Small intestine (tissue), 16 donors: ENCODE measurements around the gene ASPG. TPM values are rescaled to one million over a fixed set of nuclear protein-coding genes. Genes with fewer than 3 reads are reported as not detected.

ENCODE experiments used
- DNase-seq, 2 donors: peaks; one replicate each; pipeline versions ENCODE4 v3.0.0 to v3.0.0-alpha.2; 2013
- FAIRE-seq: peaks from 2 replicates; lab custom pipeline; 2012; peaks lifted over from hg19 to GRCh38; lab: Jason Lieb, UNC
- H3K27ac ChIP-seq, 3 donors: one replicate each; pipeline ENCODE4 v1.5.1; 2013; ENCODE audit warnings: low read length in 2 of 3, mild to moderate bottlenecking in 2 of 3, control low read depth in 1 of 3, inconsistent platforms in 1 of 3, low read depth in 1 of 3, moderate library complexity in 1 of 3
- H3K27me3 ChIP-seq, 3 donors: one replicate each; pipeline ENCODE4 v1.6.1; 2013; ENCODE audit warnings: low read length in 3 of 3, inconsistent platforms in 1 of 3; ENCODE audit not compliant: control insufficient read depth in 3 of 3, insufficient read depth in 3 of 3
- H3K36me3 ChIP-seq, 3 donors: one replicate each; pipeline ENCODE4 v1.6.1; 2013; ENCODE audit warnings: low read length in 3 of 3, inconsistent platforms in 1 of 3, low read depth in 1 of 3, mild to moderate bottlenecking in 1 of 3, moderate library complexity in 1 of 3; ENCODE audit not compliant: control insufficient read depth in 3 of 3, insufficient read depth in 2 of 3
- H3K4me1 ChIP-seq, 3 donors: one replicate each; pipeline ENCODE4 v1.6.1; 2013; ENCODE audit warnings: low read length in 2 of 3, inconsistent platforms in 1 of 3, low read depth in 1 of 3, mild to moderate bottlenecking in 1 of 3, moderate library complexity in 1 of 3; ENCODE audit not compliant: control insufficient read depth in 3 of 3, insufficient read depth in 2 of 3
- H3K4me3 ChIP-seq, 3 donors: one replicate each; pipeline ENCODE4 v1.5.1; 2013; ENCODE audit warnings: low read length in 3 of 3, control low read depth in 1 of 3, inconsistent platforms in 1 of 3, low read depth in 1 of 3, mild to moderate bottlenecking in 1 of 3, moderate library complexity in 1 of 3
- H3K9me3 ChIP-seq, 2 donors: one replicate each; pipeline ENCODE4 v1.6.1; 2013; ENCODE audit warnings: low read depth in 1 of 2, low read length in 1 of 2; ENCODE audit not compliant: control insufficient read depth in 2 of 2, insufficient read depth in 1 of 2
- WGBS, 3 donors: extraction: QIAGEN DNeasy Blood & Tissue Kit; methylation state at CpG; one replicate each; pipeline ENCODE4 v1.1.7; 2013; 5-methylcytosine and 5-hydroxymethylcytosine counted together
- long read RNA-seq, 10 donors: transcript quantifications; one replicate each; lab custom pipeline, GENCODE V29; 2026
- polyA plus RNA-seq, 4 donors: library from polyadenylated mRNA; stranded (reverse) in 3 of 4; unstranded in 1 of 4; fragments of 200-250 nt in 3 of 4; fragments of 120-200 nt in 1 of 4; gene quantifications; one replicate each; pipeline versions ENCODE4 v1.2.1 to v1.2.3, GENCODE V29; 2013
- donor health status: healthy with polysubstance abuse.
- donor health status: control.
- donor health status: control.
- donor health status: Bipolar disorder and iron deficiency.
- donor health status: healthy.

The ASPG gene
- polyA plus RNA-seq: 10 to 100 TPM in 1 of 4 donors, 1 to 10 TPM in 2, under 1 TPM in 1; 0.43 to 16.7 (median 2.3) TPM
- long read RNA-seq, donor 1: 0 reads
- long read RNA-seq, donor 2, partial matches to known transcripts: 0 of 1 reads
- long read RNA-seq, donor 2, other reads (novel, unspliced or antisense): 0 of 1 reads
- long read RNA-seq, donor 3: 0 reads
- long read RNA-seq, donor 4: 0 reads
- long read RNA-seq, donor 5: 0 reads
- long read RNA-seq, donor 6, partial matches to known transcripts: 0 of 2 reads
- long read RNA-seq, donor 6, other reads (novel, unspliced or antisense): 0 of 2 reads
- long read RNA-seq, donor 7: 0 reads
- long read RNA-seq, donor 8: 0 reads
- long read RNA-seq, donor 9: 0 reads
- long read RNA-seq, donor 10: 0 reads

GRCh38 chr14:104085032-104085888 is at the start of gene ASPG:
Gene ASPG, plus strand, starts transcription at chr14:104085700. Its CDS starts 71 bp downstream, at chr14:104085771.
- Histone ChIP-seq H3K36me3 (no peaks in the 10 kb centered on the region), H3K9me3 (no peaks in the 10 kb centered on the region), H3K27ac (no peak within 1 kb of the TSS), H3K27me3 (peaks cover 0 to 9% (median 0%) of the 10 kb centered on the region in 3 donors), H3K4me1 (peaks cover 2 to 53% (median 19%) of the 10 kb centered on the region in 3 donors), H3K4me3 (peak within 1 kb of the TSS in 2 of 3 donors; percentile 19 to 33)
- DNase-seq: peak in 1 of 2 donors; percentile 54
- 14 to 20% (median 19%) methylated on average over 30 to 68 of the region's 70 CpGs for WGBS, 3 donors
- no peak for FAIRE-seq

DNA sequence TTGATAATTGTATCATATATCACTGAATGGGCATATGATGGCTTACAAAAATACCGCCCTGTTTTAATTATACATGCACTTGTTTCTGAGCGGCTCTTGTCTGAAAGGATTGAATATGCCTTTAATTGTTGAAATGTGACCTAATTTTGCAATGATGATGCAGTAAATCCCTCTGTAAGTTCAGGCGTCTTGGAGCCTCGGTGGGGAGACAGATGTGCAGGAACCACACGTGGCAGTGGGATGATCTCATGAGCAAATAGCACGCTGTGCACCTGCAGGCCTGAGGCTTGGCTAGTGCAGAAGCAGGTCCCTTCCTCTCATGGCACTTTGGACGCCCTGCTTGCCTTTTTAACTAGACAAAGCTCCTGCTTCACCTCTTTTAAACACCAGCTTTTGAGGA is 49.3 kb upstream of the ASPG start:
- Histone ChIP-seq H3K27me3 (peaks cover 0 to 3% (median 2%) of the 10 kb centered on the region in 3 donors), H3K27ac (no peak overlapping the region), H3K4me1 (no peaks in the 10 kb centered on the region), H3K9me3 (no peaks in the 10 kb centered on the region), H3K36me3 (no peaks in the 10 kb centered on the region), H3K4me3 (no peak overlapping the region)
- no peak for DNase-seq
- 55 to 70% (median 66%) methylated on average over 7 of the region's 7 CpGs for WGBS, 3 donors
- no peak for FAIRE-seq

DNA sequence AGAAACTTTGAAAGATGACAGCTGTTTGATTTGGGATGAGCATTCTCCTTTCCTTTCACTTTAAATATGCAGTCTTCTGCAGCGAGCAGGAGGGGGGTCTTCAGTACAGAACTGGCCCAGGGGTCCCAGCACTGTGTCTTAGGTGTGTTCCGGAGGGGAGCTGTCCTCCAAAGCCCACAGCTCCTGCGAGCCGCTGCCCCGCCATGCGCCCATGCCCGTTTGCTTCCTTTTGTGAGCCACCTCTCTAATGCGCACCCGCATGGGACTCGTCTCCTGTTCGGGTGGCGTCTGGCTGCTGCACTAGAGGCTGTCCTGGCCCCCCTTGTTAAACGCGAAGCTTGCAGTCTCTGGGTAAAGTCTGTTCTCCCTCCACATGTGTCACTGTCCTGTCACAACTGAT is 48.4 kb upstream of the ASPG start:
- Histone ChIP-seq H3K27me3 (peaks cover 0 to 3% (median 2%) of the 10 kb centered on the region in 3 donors), H3K36me3 (no peaks in the 10 kb centered on the region), H3K4me1 (no peaks in the 10 kb centered on the region), H3K4me3 (no peak overlapping the region), H3K9me3 (no peaks in the 10 kb centered on the region), H3K27ac (no peak overlapping the region)
- FAIRE-seq (no peak), DNase-seq (no peak)
- 73 to 75% (median 75%) methylated on average over 14 of the region's 14 CpGs for WGBS, 3 donors

GRCh38 chr14:104037903-104038302 is 47.6 kb upstream of the ASPG start:
- H3K36me3 ChIP-seq: no peaks in the 10 kb centered on the region
- no peaks in the 10 kb centered on the region for H3K4me1 ChIP-seq
- DNase-seq: no peak
- FAIRE-seq: no peak
- H3K4me3 ChIP-seq: no peak overlapping the region
- H3K27me3 ChIP-seq: peaks cover 0 to 3% (median 2%) of the 10 kb centered on the region in 3 donors
- H3K27ac ChIP-seq: no peak overlapping the region
- no peaks in the 10 kb centered on the region for H3K9me3 ChIP-seq
- 70 to 73% (median 72%) methylated on average over 3 of the region's 3 CpGs for WGBS, 3 donors

GRCh38 chr14:104039214-104039613 is 46.3 kb upstream of the ASPG start:
- FAIRE-seq: no peak
- no peak overlapping the region for H3K4me3 ChIP-seq

GRCh38 chr14:104040539-104040938 is 45.0 kb upstream of the ASPG start:
- Histone ChIP-seq H3K9me3 (no peaks in the 10 kb centered on the region), H3K27ac (no peak overlapping the region), H3K4me3 (no peak overlapping the region), H3K27me3 (peaks cover 0 to 4% (median 3%) of the 10 kb centered on the region in 3 donors), H3K4me1 (no peaks in the 10 kb centered on the region), H3K36me3 (no peaks in the 10 kb centered on the region)
- 36 to 47% (median 44%) methylated on average over 5 of the region's 5 CpGs for WGBS, 3 donors
- FAIRE-seq: no peak
- DNase-seq: no peak

More at GRCh38 chr14:104039214-104039613, 46.3 kb upstream of the ASPG start:
- Histone ChIP-seq H3K27ac (no peak overlapping the region), H3K27me3 (peaks cover 0 to 4% (median 3%) of the 10 kb centered on the region in 3 donors), H3K4me1 (no peaks in the 10 kb centered on the region), H3K9me3 (no peaks in the 10 kb centered on the region), H3K36me3 (no peaks in the 10 kb centered on the region)
- 61 to 72% (median 62%) methylated on average over 5 of the region's 5 CpGs for WGBS, 3 donors
- no peak for DNase-seq

- no peak for DNase-seq
- Histone ChIP-seq H3K4me3 (no peak overlapping the region), H3K27ac (no peak overlapping the region), H3K4me1 (no peaks in the 10 kb centered on the region), H3K36me3 (no peaks in the 10 kb centered on the region), H3K9me3 (no peaks in the 10 kb centered on the region), H3K27me3 (peaks cover 0 to 4% (median 3%) of the 10 kb centered on the region in 3 donors)
- 84 to 92% (median 90%) methylated on average over 6 of the region's 6 CpGs for WGBS, 3 donors
- no peak for FAIRE-seq
These were observed 43.9 kb upstream of the ASPG start for GRCh38 chr14:104041430-104042104.

DNA sequence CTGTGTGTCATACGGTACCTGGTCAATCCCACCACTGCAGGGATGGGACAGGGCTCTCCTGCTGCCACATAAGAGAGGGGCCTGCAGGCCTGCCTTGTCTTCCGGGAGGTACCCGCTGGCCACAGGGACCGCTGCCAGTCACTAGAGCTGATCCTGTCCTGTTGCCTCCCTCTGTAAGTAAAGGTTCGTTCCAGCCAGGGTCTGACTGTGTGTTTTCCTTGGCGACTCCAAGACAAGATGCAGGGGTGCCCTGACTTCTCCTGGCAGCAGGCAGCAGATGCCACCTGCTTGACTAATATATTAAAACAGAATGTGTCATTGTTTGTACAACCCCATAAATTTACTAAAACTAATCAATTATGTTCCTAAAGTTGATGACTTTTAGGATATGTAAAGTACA is 41.5 kb upstream of the ASPG start:
- DNase-seq (no peak), FAIRE-seq (no peak)
- Histone ChIP-seq H3K9me3 (no peaks in the 10 kb centered on the region), H3K4me1 (no peaks in the 10 kb centered on the region), H3K4me3 (no peak overlapping the region), H3K27me3 (peaks cover 0 to 3% (median 2%) of the 10 kb centered on the region in 3 donors), H3K27ac (no peak overlapping the region), H3K36me3 (no peaks in the 10 kb centered on the region)
- 86 to 93% (median 89%) methylated on average over 6 of the region's 6 CpGs for WGBS, 3 donors
